HFF-Myc (cell line): ENCODE measurements around the gene MAP7.

Source experiments
- DNase-seq: peaks from one replicate; pipeline ENCODE4 v3.0.0-alpha.2; 2011; ENCODE audit warnings: low read depth; ENCODE audit errors: extremely low read depth
- H3K4me3 ChIP-seq: replicated peaks from 2 replicates; pipeline ENCODE4 v1.5.1; 2011; ENCODE audit warnings: low read depth, mild to moderate bottlenecking, control low read depth, low read length
- TF ChIP-seq, protein P1 (sequence below): IDR thresholded peaks from 2 replicates; pipeline ENCODE4 v1.5.1; 2012; ENCODE audit warnings: mild to moderate bottlenecking, low read depth, low read length, control low read depth; ENCODE audit errors: missing control alignments

Gene MAP7

DNA sequence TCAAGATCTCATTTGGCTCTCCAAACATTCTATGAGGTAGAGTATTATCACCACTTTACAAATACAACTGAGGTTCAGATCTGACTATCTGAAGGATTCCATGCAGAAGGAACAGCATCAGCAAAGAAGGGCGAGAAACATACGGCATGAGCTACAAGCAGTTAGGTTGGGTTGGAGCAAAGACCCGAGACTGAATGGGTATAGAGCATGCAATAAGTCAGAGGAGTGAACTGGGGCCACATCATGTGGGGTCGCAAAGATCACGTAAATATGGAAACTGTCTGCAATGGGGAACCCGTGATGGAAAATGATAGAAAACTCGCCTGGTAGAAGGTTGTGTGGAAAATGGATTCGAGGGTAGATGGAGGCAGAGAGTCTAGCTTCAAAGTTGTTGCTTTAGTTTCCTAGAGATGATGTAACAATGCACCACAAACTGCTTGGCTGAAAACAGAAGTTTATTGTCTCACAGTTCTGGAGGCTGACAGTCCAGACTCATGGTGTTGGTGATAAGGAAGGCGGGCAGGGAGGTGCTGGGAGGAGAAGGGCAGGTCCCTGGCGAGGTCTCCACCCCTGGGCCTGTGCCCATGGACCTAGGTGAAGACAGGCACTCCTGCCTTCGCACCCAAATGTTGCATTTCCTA lies 216.3 kb downstream of the MAP7 start:
- no peak for DNase-seq
- no peak overlapping the region for H3K4me3 ChIP-seq
- TF ChIP-seq, protein P1, sequence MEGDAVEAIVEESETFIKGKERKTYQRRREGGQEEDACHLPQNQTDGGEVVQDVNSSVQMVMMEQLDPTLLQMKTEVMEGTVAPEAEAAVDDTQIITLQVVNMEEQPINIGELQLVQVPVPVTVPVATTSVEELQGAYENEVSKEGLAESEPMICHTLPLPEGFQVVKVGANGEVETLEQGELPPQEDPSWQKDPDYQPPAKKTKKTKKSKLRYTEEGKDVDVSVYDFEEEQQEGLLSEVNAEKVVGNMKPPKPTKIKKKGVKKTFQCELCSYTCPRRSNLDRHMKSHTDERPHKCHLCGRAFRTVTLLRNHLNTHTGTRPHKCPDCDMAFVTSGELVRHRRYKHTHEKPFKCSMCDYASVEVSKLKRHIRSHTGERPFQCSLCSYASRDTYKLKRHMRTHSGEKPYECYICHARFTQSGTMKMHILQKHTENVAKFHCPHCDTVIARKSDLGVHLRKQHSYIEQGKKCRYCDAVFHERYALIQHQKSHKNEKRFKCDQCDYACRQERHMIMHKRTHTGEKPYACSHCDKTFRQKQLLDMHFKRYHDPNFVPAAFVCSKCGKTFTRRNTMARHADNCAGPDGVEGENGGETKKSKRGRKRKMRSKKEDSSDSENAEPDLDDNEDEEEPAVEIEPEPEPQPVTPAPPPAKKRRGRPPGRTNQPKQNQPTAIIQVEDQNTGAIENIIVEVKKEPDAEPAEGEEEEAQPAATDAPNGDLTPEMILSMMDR, result no peak

DNA sequence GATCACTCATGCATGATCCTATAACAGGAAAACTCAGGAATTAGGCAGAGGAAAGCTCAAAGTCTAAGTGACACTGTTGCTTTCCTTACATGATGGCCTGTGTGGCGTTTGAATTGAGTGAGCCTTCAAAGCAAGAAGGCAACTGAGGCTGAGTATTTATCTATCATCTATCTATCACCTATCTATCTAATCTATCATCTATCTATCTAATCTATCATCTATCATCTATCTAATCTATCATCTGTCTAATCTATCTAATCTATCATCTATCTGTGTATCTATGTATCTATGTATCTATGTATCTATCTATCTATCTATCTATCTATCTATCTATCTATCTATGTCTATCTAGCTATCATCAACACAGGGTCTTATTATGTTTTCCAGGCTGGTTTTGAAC lies 218.8 kb downstream of the MAP7 start:
- no peak overlapping the region for H3K4me3 ChIP-seq
- TF ChIP-seq, protein P1, result no peak
- DNase-seq, result no peak

DNA sequence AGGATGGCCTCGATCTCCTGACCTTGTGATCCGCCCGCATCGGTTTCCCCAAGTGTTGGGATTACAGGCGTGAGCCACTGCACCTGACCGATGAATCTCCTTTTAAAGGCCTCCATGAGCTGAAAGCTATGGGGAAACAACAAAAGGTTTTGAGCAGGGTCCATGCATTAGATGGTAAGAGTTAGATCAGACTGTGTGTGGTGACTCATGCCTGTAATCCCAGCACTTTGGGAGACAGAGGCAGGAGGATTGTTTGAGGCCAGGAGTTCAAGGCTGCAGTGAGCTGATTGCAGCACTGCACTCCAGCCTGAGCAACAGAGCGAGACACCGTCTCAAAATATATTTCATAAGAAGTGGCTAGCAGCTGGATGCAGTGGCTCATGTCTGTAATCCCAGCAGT lies 219.6 kb downstream of the MAP7 start:
- TF ChIP-seq, protein P1, result no peak
- H3K4me3 ChIP-seq, result no peak overlapping the region
- no peak for DNase-seq

GRCh38 chr6:136326038-136326553 lies 224.1 kb downstream of the MAP7 start:
- no peak for DNase-seq
- TF ChIP-seq, protein P1, result no peak
- H3K4me3 ChIP-seq, result no peak overlapping the region

DNA sequence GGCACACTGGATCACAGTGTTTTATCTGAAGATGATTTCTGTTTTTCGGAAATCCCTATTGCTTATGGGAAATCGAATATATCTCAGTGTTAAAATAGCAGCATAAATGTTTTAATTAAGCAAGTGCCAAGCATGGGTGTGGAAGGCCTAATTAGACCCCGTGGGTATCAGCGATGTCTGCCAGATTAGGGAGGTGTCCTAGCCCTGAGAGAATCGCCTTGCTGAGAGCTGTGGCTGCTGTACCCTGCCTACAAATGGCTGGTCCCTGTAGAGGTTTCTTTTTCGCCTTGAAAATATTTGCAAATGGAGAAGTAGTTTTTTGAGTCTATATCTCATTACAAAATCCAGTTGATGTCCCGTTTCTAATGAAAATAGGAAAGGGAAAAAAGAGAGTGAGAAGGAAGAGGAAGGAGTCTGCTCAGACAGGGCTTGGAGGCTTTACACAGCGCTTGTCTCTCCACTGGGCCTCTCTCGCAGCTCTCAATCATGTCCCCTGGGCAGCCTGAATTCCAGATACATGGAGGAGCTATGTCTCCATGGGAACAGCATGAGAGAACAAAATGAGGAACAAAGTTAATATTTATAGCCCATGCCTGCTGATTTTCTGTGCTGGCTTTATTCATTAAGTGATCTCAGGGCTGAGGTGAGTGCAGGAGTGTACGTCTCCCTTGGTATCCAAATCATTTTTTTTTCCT lies 225.4 kb downstream of the MAP7 start:
- H3K4me3 ChIP-seq, result no peak overlapping the region
- TF ChIP-seq, protein P1, result no peak
- DNase-seq, result no peak

DNA sequence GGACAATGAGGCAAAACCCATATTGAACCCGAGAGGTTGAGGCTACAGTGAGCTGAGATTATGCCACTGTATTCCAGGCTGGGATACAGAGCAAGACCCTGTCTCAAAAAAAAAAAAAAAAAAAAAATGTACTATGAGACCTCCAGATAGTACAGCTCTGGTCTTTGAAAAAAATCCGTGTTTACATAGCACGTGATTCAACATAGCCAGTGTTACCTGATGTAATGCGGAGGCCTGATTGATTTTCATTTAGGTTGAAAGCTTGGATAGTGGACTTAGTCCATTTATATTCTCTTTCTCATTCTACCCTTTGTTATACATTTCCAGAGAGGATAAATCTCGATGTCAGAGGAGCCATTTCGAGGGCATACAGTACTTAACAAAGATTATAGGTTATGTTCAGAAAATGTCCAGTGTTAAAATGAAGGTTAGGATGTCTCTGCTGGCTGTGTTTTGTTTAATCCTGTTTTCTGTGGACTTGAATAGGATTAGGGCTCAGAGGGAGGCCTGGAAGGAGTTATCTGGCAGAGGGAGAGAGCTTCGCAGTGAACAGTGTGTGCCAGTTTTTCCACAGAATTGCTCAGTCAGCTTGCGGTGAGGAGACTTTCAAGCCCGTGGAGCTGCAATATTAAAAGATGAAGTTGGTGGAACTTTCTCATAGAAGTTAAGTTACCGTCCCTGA lies 226.7 kb downstream of the MAP7 start:
- TF ChIP-seq, protein P1, result no peak
- DNase-seq, result no peak
- H3K4me3 ChIP-seq, result no peak overlapping the region
